ENCODE measurements around the gene SRD5A3.

GRCh38 chr4:55356991-55357461 lies 11.0 kb downstream of the SRD5A3 start:
- TF ChIP-seq REST (IDR thresholded peaks at IDR 0.05) (no peak), MAX (IDR thresholded peaks at IDR 0.05) (no peak), NR2F2 (IDR thresholded peaks at IDR 0.05) (no peak), CTCF (IDR thresholded peaks at IDR 0.05; ENCODE audit: low read depth, low read length, missing input control) (no peak), HNF4G (IDR thresholded peaks at IDR 0.05) (no peak), FOXA1 (IDR thresholded peaks at IDR 0.05) (no peak), TAF1 (conservative IDR thresholded peaks at IDR 0.05) (no peak), SP1 (IDR thresholded peaks at IDR 0.05) (no peak), HNF4A (conservative IDR thresholded peaks at IDR 0.05) (no peak), YY1 (IDR thresholded peaks at IDR 0.05) (no peak), ZBTB33 (IDR thresholded peaks at IDR 0.05) (no peak), JUND (IDR thresholded peaks at IDR 0.05) (no peak)

Measured in liver (tissue), 3 donors.